CD4-positive, alpha-beta T cell treated with Interleukin-21 for 1 hour (primary cell): Measurements from ENCODE around the gene PBX1.
A peak's percentile ranks its signal among the peaks of the same experiment; 100 is the strongest.
"Not testable (repeated sequence)": the region's sequence is repeated elsewhere in the genome, so short reads cannot be mapped to it uniquely, and the experiment has no call there.

Experiments used
- DNase-seq: peaks from one replicate; pipeline ENCODE4 v3.0.0-alpha.2; 2020

Gene PBX1

GRCh38 chr1:164558461-164559341, at the start of gene PBX1:
TSS of gene PBX1 (plus strand) at chr1:164559184.
- peak; percentile 73 for DNase-seq

GRCh38 chr1:164510435-164510834, 48.5 kb upstream of the PBX1 start:
- no peak for DNase-seq

DNA sequence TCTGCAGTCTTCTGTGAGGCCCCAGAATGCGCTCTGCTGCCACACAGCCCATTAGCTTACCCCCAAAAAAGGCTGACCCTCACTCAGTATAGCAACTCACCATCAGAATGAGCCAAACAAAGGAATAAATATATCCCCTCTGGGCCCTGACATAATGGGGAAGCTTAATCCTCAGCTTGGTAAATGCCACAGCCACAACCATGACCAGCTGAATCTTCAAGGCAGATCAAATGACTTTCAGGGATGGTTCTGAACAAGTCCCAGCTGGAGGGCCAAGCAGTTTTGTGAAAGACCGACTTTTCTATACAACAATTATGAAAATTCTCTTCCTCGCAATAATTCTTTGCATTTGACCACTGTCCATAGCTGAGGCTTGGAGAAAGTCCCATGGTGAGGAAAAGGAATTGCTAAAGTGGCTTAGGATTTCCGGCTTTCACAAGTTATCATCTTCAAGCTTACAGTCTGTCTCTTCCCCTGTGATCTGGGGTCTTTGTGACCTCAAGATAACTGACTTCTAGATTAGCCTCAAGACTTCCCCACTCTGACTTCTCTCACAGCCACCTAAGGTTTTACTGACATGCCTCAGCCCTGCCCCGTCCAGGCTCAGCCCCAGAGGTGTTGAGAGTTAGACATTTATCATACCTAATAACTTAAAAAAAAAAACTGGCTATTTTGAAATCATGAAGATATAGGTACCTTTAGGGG, 47.8 kb upstream of the PBX1 start:
- no peak for DNase-seq

DNA sequence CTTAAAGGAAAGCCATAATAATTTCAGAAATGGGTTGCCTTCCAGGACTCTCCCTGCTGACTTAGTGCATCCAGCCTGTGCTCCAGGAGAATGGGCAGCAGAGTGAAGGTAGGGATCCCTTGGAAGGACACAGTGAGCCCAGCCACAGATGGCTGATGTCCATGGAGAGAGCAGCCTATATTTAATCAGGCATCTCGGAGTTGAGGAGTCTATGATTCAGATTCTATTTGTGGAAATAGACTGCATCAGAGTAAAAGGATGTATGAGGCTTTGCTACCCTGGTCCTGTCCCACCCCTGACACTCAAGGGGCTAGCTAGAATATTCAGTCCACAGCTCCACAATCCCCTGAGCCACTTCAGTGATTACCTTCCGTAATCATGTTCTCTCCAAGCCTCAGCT, 43.8 kb upstream of the PBX1 start:
- DNase-seq = no peak

GRCh38 chr1:164515711-164516331, 43.2 kb upstream of the PBX1 start:
- DNase-seq = no peak

GRCh38 chr1:164516591-164516990, 42.4 kb upstream of the PBX1 start:
- DNase-seq = no peak

GRCh38 chr1:164518692-164519332, 40.2 kb upstream of the PBX1 start:
- DNase-seq = no peak

DNA sequence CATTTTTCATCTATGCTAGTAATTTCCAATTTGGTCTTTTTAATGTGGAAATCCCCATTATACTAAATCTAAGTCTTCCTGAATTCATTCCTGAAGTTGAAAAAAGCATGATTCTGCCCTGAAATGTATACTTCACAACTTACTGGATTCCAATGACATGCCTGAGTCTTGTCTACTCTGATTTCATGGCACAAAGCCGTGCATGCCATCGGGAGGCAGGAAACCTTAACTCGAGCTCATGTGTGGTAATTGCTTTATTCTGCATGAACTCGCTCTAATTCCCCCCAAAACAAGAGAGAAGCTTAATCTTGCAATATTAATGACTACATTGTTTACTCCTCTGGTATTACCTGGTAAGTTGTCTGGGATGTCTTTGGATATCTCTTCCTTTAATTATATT, 39.6 kb upstream of the PBX1 start:
- DNase-seq = no peak

- DNase-seq = no peak
Observed at GRCh38 chr1:164524810-164525209, 34.2 kb upstream of the PBX1 start.

GRCh38 chr1:164534863-164535610, 23.9 kb upstream of the PBX1 start:
- DNase-seq = no peak

DNA sequence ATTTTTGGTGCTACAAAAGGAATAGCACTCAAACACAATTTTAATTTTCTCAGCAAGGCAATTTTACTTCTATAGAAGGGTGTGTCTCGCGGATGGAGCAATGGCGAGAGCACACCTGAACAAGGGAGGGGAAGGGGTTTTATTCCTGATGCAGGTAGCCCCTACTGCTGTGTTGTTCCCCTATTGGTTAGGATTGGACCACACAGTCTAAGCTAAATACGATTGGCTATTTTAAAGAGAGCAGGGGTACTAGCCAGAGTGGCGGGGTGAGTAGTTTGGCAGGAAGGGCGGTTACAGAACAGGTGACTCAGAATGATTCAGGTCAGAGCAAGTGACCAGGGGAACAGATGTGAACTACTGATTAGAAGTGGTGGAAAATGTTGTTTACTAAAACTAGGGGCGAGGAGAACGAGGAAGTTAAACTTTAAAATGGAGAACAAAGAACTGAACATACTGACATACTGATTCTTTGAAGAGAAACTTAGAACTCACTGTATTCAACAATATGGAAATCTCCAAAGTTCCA, 6.5 kb upstream of the PBX1 start:
- not testable (repeated sequence) for DNase-seq

DNA sequence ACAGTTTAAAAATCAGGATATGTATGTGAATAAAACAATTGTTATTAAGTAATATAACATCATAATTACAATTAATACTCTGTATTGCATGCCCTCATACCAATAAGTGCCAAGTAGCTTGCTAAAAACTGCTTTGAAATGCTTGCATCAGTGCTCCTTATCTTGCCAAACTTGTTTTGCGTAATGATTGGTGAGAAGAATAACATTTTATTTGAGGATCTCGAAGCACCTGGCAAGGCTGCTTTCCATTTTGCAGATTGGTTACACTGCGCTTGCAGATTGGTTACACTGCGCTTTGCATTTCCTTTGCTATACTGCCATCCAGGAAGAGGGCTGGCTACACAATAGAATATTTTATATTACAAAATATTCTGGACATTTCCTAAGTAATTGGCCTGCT, 1.7 kb upstream of the PBX1 start:
- DNase-seq = no peak

- DNase-seq = peak; percentile 0
Observed at GRCh38 chr1:164559342-164560051, 513 bp downstream of the PBX1 start.

DNA sequence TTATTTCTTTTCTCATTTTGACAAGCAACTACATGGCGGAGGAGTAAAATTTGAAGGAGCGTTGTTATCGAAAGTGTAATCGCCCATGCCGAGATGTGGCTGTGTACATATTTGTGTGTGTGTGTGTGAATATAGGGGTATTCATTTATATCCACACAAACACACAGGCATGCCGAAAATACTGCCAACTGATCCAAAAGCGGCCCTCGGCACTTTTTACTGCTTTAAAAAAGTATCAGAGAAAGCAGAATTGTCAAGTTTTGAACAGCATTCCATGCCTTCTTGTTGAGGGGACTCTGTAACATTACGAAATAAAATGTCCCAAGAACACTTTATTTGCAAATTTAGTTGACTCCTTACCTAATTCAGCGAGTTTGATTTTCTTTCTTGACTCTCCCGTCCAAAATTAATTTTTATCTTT, 1.1 kb downstream of the PBX1 start:
- no peak for DNase-seq

DNA sequence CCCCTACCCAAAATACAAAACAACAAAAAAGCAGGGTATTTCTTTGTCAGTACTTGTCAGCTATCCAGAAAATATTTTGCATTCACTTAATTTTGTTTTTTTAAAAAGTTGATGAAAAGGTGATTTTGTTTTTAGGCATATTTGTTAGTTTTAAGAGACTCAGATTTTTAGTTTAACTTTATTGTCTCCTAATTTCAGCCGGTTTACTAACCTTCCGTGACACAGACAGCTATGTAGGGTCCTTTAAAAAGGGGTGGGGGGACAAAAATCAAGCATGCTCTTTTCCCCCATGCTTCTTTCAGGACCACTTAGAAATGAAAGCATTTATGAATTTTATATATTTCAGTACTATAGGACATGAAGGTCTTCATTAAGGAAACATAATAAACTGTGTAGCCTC, 1.6 kb downstream of the PBX1 start:
- no peak for DNase-seq

- no peak for DNase-seq
Observed at GRCh38 chr1:164561007-164561406, 2.0 kb downstream of the PBX1 start.

DNA sequence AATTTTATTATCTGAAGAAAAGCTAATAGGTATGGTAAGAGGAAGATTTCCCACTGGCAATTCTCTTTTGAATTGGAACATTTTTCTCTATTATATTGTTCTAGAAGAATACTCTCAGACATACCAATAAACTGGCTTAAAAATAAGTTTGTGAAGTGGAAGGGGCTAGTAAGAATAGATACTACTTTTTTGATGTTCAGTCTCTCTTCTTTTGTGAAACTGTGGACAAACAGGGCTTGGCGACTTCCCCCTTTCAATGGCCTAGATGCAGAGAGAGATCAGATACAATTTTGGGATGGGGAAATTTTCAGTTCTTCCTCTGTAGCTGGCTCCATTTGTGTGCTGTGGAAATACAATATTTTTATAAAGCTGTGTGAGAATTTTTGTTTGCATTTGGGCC, 2.5 kb downstream of the PBX1 start:
- DNase-seq = no peak

- DNase-seq = no peak
Observed at GRCh38 chr1:164562061-164562460, 3.1 kb downstream of the PBX1 start.

GRCh38 chr1:164562511-164562910, 3.5 kb downstream of the PBX1 start:
- DNase-seq = no peak

DNA sequence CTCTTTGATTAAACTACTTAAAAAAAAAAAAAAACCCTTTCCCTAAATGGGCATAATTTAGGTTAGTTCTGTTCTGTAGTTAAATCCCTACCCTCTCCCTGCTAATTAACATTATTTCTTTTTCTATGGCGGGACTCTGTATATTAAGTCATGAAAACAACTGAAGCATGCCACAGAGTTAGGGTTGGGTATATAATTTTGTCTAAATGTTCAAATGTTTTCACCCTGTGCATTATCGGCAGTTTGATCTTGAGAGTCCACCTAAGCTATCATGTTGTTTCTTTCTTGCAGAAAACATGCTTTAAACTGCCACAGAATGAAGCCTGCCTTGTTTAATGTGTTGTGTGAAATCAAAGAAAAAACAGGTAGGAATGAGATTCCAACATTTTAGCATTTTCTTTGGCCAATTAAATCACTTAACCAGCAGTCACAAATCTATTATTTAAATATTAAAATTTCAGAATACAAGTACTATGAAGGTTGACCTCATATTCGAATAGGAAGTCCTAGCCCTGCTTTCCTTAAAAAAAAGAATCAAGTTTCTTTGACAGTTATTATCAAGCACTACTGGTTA, 4.0 kb downstream of the PBX1 start:
- DNase-seq = no peak

GRCh38 chr1:164563721-164564360, 4.9 kb downstream of the PBX1 start:
- DNase-seq = no peak
